ENCODE measurements around the gene VIPR2. TPM values are rescaled to one million over a fixed set of nuclear protein-coding genes. Genes with fewer than 3 reads are reported as not detected.

VIPR2 gene
- total RNA-seq, 2 donors from 2014 or later, result 10.9 to 18.2 TPM

GRCh38 chr7:159014297-159015062 is 130.2 kb downstream of the VIPR2 start:
- TF ChIP-seq CTCF (IDR thresholded peaks at IDR 0.05) (no peak), POLR2A (IDR thresholded peaks at IDR 0.05) (no peak)
- DNase-seq (no peak), ATAC-seq (no peak)
- no peak overlapping the region for H3K27ac ChIP-seq
- no peak overlapping the region for H3K4me3 ChIP-seq
- no peaks in the 10 kb centered on the region for H3K9me3 ChIP-seq
- H3K36me3 ChIP-seq (replicated peaks in 1 of 2; ENCODE audit: insufficient read depth in 1 of 2, low read depth in 2 of 2), result no peaks in the 10 kb centered on the region
- H3K4me1 ChIP-seq, result peaks cover 13% of the 10 kb centered on the region
- 91 to 93% methylated on average over 20 of the region's 20 CpGs for WGBS, 2 donors
- H3K27me3 ChIP-seq, result no peaks in the 10 kb centered on the region
- intact Hi-C loops (cut with DNase I), result no loop called here

- 94 to 100% methylated on average over 4 to 9 of the region's 9 CpGs for WGBS, 2 donors
- no peak for DNase-seq
- Histone ChIP-seq H3K4me1 (peaks cover 13% of the 10 kb centered on the region), H3K9me3 (no peaks in the 10 kb centered on the region), H3K27me3 (no peaks in the 10 kb centered on the region), H3K4me3 (no peak overlapping the region), H3K36me3 (replicated peaks in 1 of 2; ENCODE audit: insufficient read depth in 1 of 2, low read depth in 2 of 2) (no peaks in the 10 kb centered on the region), H3K27ac (no peak overlapping the region)
- no peak for ATAC-seq
- intact Hi-C loops (cut with DNase I), result no loop called here
- TF ChIP-seq CTCF (IDR thresholded peaks at IDR 0.05) (no peak), POLR2A (IDR thresholded peaks at IDR 0.05) (no peak)
Measured at GRCh38 chr7:159013825-159014289, 130.8 kb downstream of the VIPR2 start.

GRCh38 chr7:159013181-159013690 is 131.4 kb downstream of the VIPR2 start:
- Histone ChIP-seq H3K4me1 (peaks cover 13% of the 10 kb centered on the region), H3K36me3 (replicated peaks in 1 of 2; ENCODE audit: insufficient read depth in 1 of 2, low read depth in 2 of 2) (no peaks in the 10 kb centered on the region), H3K9me3 (no peaks in the 10 kb centered on the region), H3K27me3 (no peaks in the 10 kb centered on the region), H3K4me3 (no peak overlapping the region), H3K27ac (peak overlapping the region; percentile 9 to 56 (median 29))
- WGBS, 2 donors, result 82 to 86% methylated on average over 16 to 18 of the region's 18 CpGs
- DNase-seq, result peak in 2 of 4 donors; percentile 35 to 49
- intact Hi-C loops (cut with DNase I), result no loop called here
- TF ChIP-seq POLR2A (IDR thresholded peaks at IDR 0.05) (no peak), CTCF (IDR thresholded peaks at IDR 0.05) (no peak)
- ATAC-seq, result peak; percentile 41

GRCh38 chr7:159012353-159013069 is 132.2 kb downstream of the VIPR2 start:
- H3K27ac ChIP-seq, result peak overlapping the region; percentile 9 to 56 (median 29)
- H3K27me3 ChIP-seq, result no peaks in the 10 kb centered on the region
- no peaks in the 10 kb centered on the region for H3K36me3 ChIP-seq (replicated peaks in 1 of 2; ENCODE audit: insufficient read depth in 1 of 2, low read depth in 2 of 2)
- no peak for TF ChIP-seq CTCF (IDR thresholded peaks at IDR 0.05)
- TF ChIP-seq POLR2A (IDR thresholded peaks at IDR 0.05), result no peak
- H3K4me1 ChIP-seq, result peaks cover 13% of the 10 kb centered on the region
- intact Hi-C loops (cut with DNase I), result no loop called here
- peak; percentile 66 to 86 (median 80) for DNase-seq
- ATAC-seq, result peak; percentile 60
- no peak overlapping the region for H3K4me3 ChIP-seq
- no peaks in the 10 kb centered on the region for H3K9me3 ChIP-seq
- WGBS, 2 donors, result 18% methylated on average over 11 to 12 of the region's 12 CpGs
